Smooth muscle cell (in vitro differentiated cells): Measurements from ENCODE around the gene UBE4B. TPM values are rescaled to one million over a fixed set of nuclear protein-coding genes. Genes with fewer than 3 reads are reported as not detected.

ENCODE experiments used
- DNase-seq: peaks from one replicate; lab custom pipeline; 2025; ENCODE audit not compliant: unreplicated experiment; lab: John Stamatoyannopoulos, UW
- H2AFZ ChIP-seq: fragments of 200-600 bp; sonication (generic); 2 replicates; pipeline ENCODE4 v1.6.0; 2016; ENCODE audit warnings: antibody characterized with exemption, low read depth, mild to moderate bottlenecking
- H3F3A ChIP-seq: fragments of 200-600 bp; sonication (generic); 2 replicates; pipeline ENCODE4 v1.6.0; 2017; ENCODE audit warnings: antibody characterized with exemption, low read depth
- H3K27ac ChIP-seq: fragments of 200-600 bp; sonication (generic); 2 replicates; pipeline ENCODE4 v1.5.1; 2016; ENCODE audit warnings: low read depth, mild to moderate bottlenecking
- H3K27me3 ChIP-seq: fragments of 200-600 bp; sonication (generic); 2 replicates; pipeline ENCODE4 v1.6.1; 2016; ENCODE audit warnings: low read depth, mild to moderate bottlenecking
- H3K36me3 ChIP-seq: fragments of 200-600 bp; sonication (generic); 2 replicates; pipeline ENCODE4 v1.5.1; 2016; ENCODE audit warnings: low read depth
- H3K4me1 ChIP-seq: fragments of 200-600 bp; sonication (generic); 2 replicates; pipeline ENCODE4 v1.5.1; 2016; ENCODE audit warnings: low read depth
- H3K4me2 ChIP-seq: fragments of 200-600 bp; sonication (generic); 2 replicates; pipeline ENCODE4 v1.6.0; 2016; ENCODE audit warnings: mild to moderate bottlenecking
- H3K4me3 ChIP-seq: fragments of 200-600 bp; sonication (generic); 2 replicates; pipeline ENCODE4 v1.5.1; 2016; ENCODE audit warnings: mild to moderate bottlenecking
- H3K79me2 ChIP-seq: fragments of 200-600 bp; sonication (generic); 2 replicates; pipeline ENCODE4 v1.6.0; 2016; ENCODE audit warnings: low read depth, mild to moderate bottlenecking
- H3K9ac ChIP-seq: fragments of 200-600 bp; sonication (generic); 2 replicates; pipeline ENCODE4 v1.6.0; 2016; ENCODE audit warnings: low read depth
- H3K9me3 ChIP-seq: fragments of 200-600 bp; sonication (generic); replicated peaks from 2 replicates; pipeline ENCODE4 v1.5.1; 2016; ENCODE audit warnings: low read depth
- H4K20me1 ChIP-seq: fragments of 200-600 bp; sonication (generic); 2 replicates; pipeline ENCODE4 v1.6.0; 2016; ENCODE audit warnings: low read depth
- CTCF ChIP-seq: fragments of 200-600 bp; sonication (generic); IDR thresholded peaks from 2 replicates; pipeline ENCODE4 v1.5.1; 2017; ENCODE audit warnings: borderline replicate concordance, mild to moderate bottlenecking, antibody characterized with exemption; ENCODE audit not compliant: insufficient read depth, poor library complexity, severe bottlenecking
- WGBS: methylation state at CpG from one replicate; pipeline ENCODE4 v1.1.7; 2016; ENCODE audit warnings: low lambda C conversion rate; 5-methylcytosine and 5-hydroxymethylcytosine counted together
- polyA plus RNA-seq: library from polyadenylated mRNA; unstranded; fragments of >200 nt; fragmentation: Nextera tagmentation; extraction: Ambion mirVana; gene quantifications from 2 replicates; pipeline ENCODE4 v1.2.1, GENCODE V29; 2016
- total RNA-seq: library from RNA; depleted of rRNA; stranded (reverse); fragments of >200 nt; gene quantifications from 2 replicates; pipeline ENCODE4 v1.2.3, GENCODE V29; 2014

Gene UBE4B
- total and polyA plus RNA-seq, 2 experiments from 2014 or later: 20.9 to 54.7 TPM

- Histone ChIP-seq H3K27ac (no peak overlapping the region), H2AFZ (no peak overlapping the region), H3K79me2 (peaks cover 79% of the 10 kb centered on the region), H3K4me1 (peaks cover 6% of the 10 kb centered on the region), H3K4me3 (no peak overlapping the region), H3K36me3 (no peaks in the 10 kb centered on the region), H3K9ac (no peak overlapping the region), H3F3A (peaks cover 11% of the 10 kb centered on the region), H3K27me3 (no peaks in the 10 kb centered on the region), H4K20me1 (peaks cover 55% of the 10 kb centered on the region), H3K4me2 (no peak overlapping the region), H3K9me3 (no peaks in the 10 kb centered on the region)
- WGBS: 100% methylated on average over 1 of the region's 1 CpG
- no peak for TF ChIP-seq CTCF
- no peak for DNase-seq
Observed at GRCh38 chr1:10051656-10052055, 18.9 kb downstream of the UBE4B start.

GRCh38 chr1:10052347-10052746 lies 19.6 kb downstream of the UBE4B start:
- Histone ChIP-seq H3K4me2 (no peak overlapping the region), H2AFZ (no peak overlapping the region), H3K4me1 (peaks cover 5% of the 10 kb centered on the region), H3K27ac (no peak overlapping the region), H3K9ac (no peak overlapping the region), H3K79me2 (peaks cover 86% of the 10 kb centered on the region), H3K9me3 (no peaks in the 10 kb centered on the region), H3F3A (peaks cover 11% of the 10 kb centered on the region), H3K36me3 (no peaks in the 10 kb centered on the region), H3K4me3 (no peak overlapping the region), H3K27me3 (no peaks in the 10 kb centered on the region), H4K20me1 (peaks cover 48% of the 10 kb centered on the region)
- TF ChIP-seq CTCF: no peak
- DNase-seq: no peak
- WGBS: 95% methylated on average over 4 of the region's 4 CpGs

GRCh38 chr1:10054465-10054864 lies 21.7 kb downstream of the UBE4B start:
- Histone ChIP-seq H3K9me3 (no peaks in the 10 kb centered on the region), H3K9ac (no peak overlapping the region), H2AFZ (no peak overlapping the region), H4K20me1 (peaks cover 27% of the 10 kb centered on the region), H3K27ac (no peak overlapping the region), H3K79me2 (peaks cover 86% of the 10 kb centered on the region), H3K36me3 (no peaks in the 10 kb centered on the region), H3K4me1 (peaks cover 10% of the 10 kb centered on the region), H3K4me3 (no peak overlapping the region), H3F3A (peaks cover 11% of the 10 kb centered on the region), H3K27me3 (no peaks in the 10 kb centered on the region), H3K4me2 (no peak overlapping the region)
- TF ChIP-seq CTCF: no peak
- no peak for DNase-seq
- 100% methylated on average over 2 of the region's 2 CpGs for WGBS

- Histone ChIP-seq H3K9ac (peak overlapping the region; percentile 71), H3K36me3 (no peaks in the 10 kb centered on the region), H3K9me3 (no peaks in the 10 kb centered on the region), H3K27me3 (no peaks in the 10 kb centered on the region), H3K4me2 (peak overlapping the region; percentile 74), H3K4me1 (peaks cover 10% of the 10 kb centered on the region), H3K79me2 (peaks cover 85% of the 10 kb centered on the region), H4K20me1 (peaks cover 14% of the 10 kb centered on the region), H2AFZ (no peak overlapping the region), H3K27ac (peak overlapping the region; percentile 94), H3K4me3 (no peak overlapping the region), H3F3A (peaks cover 11% of the 10 kb centered on the region)
- 93% methylated on average over 4 of the region's 4 CpGs for WGBS
- no peak for DNase-seq
- TF ChIP-seq CTCF: no peak
Observed at GRCh38 chr1:10056599-10056987, 23.8 kb downstream of the UBE4B start.
